Psoas muscle (tissue), 8 donors: Measurements from ENCODE around the gene TOM1L2. TPM values are rescaled to one million over a fixed set of nuclear protein-coding genes. Genes with fewer than 3 reads are reported as not detected.

ENCODE experiments used
- ATAC-seq, 4 donors: fragments of 200-7000 bp; cut with Tn5 transposase; one replicate each; pipeline ENCODE4 v1.9.1; 2020; ENCODE audit warnings: moderate library complexity in 3 of 4, mild to moderate bottlenecking in 2 of 4
- DNase-seq, 2 donors: peaks; one replicate each; pipeline ENCODE4 v3.0.0-alpha.2; 2020
- H3K27ac ChIP-seq: fragments of 200-600 bp; one replicate; pipeline ENCODE4 v1.8.0; 2022
- H3K27me3 ChIP-seq, 3 donors: fragments of 200-600 bp in 1 of 3; one replicate each; pipeline versions ENCODE4 v1.6.1 to v1.8.0; 2013 to 2022; ENCODE audit warnings: low read length in 2 of 3, mild to moderate bottlenecking in 2 of 3, moderate library complexity in 1 of 3; ENCODE audit not compliant: insufficient read depth in 3 of 3
- H3K36me3 ChIP-seq, 2 donors: fragments of 200-600 bp in 1 of 2; one replicate each; pipeline versions ENCODE4 v1.6.1 to v1.8.0; 2013 to 2022; ENCODE audit warnings: low read depth in 1 of 2, mild to moderate bottlenecking in 1 of 2, moderate library complexity in 1 of 2; ENCODE audit not compliant: insufficient read depth in 1 of 2
- H3K4me1 ChIP-seq: fragments of 200-600 bp; one replicate; pipeline ENCODE4 v1.8.0; 2022
- H3K4me3 ChIP-seq: fragments of 200-600 bp; one replicate; pipeline ENCODE4 v1.8.0; 2022; ENCODE audit warnings: mild to moderate bottlenecking
- H3K9me3 ChIP-seq: fragments of 200-600 bp; one replicate; pipeline ENCODE4 v1.8.0; 2022
- WGBS, 3 donors: extraction: QIAGEN DNeasy Blood & Tissue Kit; methylation state at CpG; one replicate each; pipeline versions ENCODE4 v1.1.6 to v1.1.7; 2013; 5-methylcytosine and 5-hydroxymethylcytosine counted together
- intact Hi-C, 2 donors: fragments of 100-400 bp; cut with DNase I; formaldehyde crosslinking; loops; one replicate each; pipeline versions ENCODE4 v1.11.0 to v1.14.2; 2022
- polyA plus RNA-seq, 3 donors: library from polyadenylated mRNA; stranded (reverse); fragments of 200-250 nt; gene quantifications; one replicate each; pipeline ENCODE4 v1.2.3, GENCODE V29; 2013
- total RNA-seq, 4 donors: library from RNA; stranded (reverse); fragmentation: NEBNext Ultra II Directional in 2 of 4; extraction: Animal tissue kit (Norgen Biotek cat#: 25700) in 2 of 4; gene quantifications; one replicate each; pipeline versions ENCODE4 v1.2.1 to v1.2.4, GENCODE V29; 2021 to 2023
- TF ChIP-seq, protein P1 (sequence below): fragments of 200-600 bp; IDR thresholded peaks from one replicate; pipeline ENCODE4 v1.8.0; 2022; ENCODE audit warnings: antibody characterized with exemption
- donor health status: healthy with polysubstance abuse.
- donor health status: DM: no; HTN: no; CAD: no; lungs with moderate emphysema.
- donor health status: Bipolar disorder and iron deficiency.
- donor health status: healthy.
- donor health status: DM: yes; HTN: yes; CAD: no.
- donor health status: DM: no; HTN: no; CAD: no.
- donor health status: DM: no; HTN: no; CAD: no.
- donor health status: DM: yes; HTN: yes; CAD: no.

TOM1L2 gene
- total and polyA plus RNA-seq, 7 donors, result 13.3 to 89.8 (median 72.0) TPM

DNA sequence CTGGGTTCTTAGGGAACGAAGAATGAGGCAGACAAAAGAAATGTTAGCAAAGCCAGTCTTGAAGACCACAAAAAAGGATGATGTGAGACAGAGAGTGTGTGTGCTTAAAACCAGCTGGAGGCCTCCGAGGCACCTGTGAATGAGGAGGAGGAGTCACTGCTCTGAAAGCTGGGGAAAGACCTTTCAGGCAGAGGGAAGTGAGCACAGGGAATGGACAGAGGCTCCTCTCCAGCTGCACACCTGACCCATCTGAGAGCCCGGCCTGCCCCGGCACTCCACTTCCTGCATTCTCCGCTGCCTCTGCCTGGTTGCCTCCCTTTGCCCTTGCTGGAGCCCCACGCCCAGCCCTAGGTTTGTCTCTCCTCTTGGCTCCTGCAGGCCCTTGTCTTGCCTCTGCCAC, 80.2 kb downstream of the TOM1L2 start:
- Histone ChIP-seq H3K27ac (no peak overlapping the region), H3K9me3 (no peaks in the 10 kb centered on the region), H3K4me1 (no peaks in the 10 kb centered on the region), H3K36me3 (peaks cover 3 to 55% of the 10 kb centered on the region in 2 donors), H3K4me3 (no peak overlapping the region), H3K27me3 (no peaks in the 10 kb centered on the region)
- intact Hi-C loops, result loop anchor here (5.0 to 10.0 kb wide), 2 partner anchors 140 to 143 kb away; partner anchors contain the start of genes ATPAF2 (in 1 of the 2) and GID4 (in 1 of the 2)
- DNase-seq, result no peak
- TF ChIP-seq, protein P1, sequence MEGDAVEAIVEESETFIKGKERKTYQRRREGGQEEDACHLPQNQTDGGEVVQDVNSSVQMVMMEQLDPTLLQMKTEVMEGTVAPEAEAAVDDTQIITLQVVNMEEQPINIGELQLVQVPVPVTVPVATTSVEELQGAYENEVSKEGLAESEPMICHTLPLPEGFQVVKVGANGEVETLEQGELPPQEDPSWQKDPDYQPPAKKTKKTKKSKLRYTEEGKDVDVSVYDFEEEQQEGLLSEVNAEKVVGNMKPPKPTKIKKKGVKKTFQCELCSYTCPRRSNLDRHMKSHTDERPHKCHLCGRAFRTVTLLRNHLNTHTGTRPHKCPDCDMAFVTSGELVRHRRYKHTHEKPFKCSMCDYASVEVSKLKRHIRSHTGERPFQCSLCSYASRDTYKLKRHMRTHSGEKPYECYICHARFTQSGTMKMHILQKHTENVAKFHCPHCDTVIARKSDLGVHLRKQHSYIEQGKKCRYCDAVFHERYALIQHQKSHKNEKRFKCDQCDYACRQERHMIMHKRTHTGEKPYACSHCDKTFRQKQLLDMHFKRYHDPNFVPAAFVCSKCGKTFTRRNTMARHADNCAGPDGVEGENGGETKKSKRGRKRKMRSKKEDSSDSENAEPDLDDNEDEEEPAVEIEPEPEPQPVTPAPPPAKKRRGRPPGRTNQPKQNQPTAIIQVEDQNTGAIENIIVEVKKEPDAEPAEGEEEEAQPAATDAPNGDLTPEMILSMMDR, result no peak
- 91 to 97% (median 95%) methylated on average over 5 to 6 of the region's 6 CpGs for WGBS, 3 donors
- ATAC-seq, result no peak

DNA sequence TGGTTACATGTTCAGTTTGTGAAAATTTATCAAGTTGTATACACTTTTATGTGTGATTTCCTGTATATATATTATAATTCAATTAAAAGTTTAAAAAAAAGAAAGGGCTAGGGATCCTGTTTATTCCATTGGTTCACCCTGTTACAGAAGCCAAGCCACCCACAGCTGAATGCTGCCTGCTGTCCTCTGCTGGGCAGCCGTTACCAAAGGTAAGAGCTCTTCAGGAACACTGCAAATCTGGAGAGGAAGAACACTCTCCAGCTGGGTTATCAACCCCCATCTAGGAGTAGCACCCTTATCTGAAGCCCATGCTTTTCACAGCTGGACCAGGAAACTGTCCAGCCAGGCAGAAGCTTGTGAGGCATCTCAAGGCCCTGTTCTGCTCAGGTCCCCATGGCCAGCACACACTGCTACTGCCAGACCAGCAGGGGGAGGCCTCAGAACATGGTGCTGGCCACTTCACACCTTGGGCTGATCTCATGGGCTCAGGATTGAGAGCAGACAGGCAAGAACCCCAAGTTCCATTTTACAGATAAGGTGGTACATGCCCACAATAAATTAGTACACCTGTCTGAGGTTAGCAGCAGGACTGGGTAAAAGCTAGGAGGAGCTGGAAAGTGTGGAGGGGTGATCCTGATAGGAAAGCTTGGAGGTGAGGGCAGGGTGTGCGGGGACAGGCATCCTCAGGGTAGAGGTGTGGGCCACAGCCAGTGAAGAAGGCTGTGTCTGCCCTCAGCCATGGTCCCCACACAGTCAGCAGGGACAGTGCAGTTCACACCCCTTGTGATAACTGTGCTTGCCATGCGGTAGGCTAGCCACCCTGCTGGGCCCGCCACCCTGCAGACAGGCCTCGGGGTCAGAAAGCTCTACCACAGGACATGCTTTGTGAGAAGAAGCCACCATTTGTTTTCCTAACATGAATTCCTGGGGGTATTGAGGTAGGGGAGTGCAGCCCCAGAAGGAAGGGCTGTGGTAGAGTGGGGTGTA, 81.1 kb downstream of the TOM1L2 start:
- H3K36me3 ChIP-seq, result peaks cover 0 to 46% of the 10 kb centered on the region in 2 donors
- no peaks in the 10 kb centered on the region for H3K27me3 ChIP-seq
- peaks cover 9% of the 10 kb centered on the region for H3K4me1 ChIP-seq
- H3K9me3 ChIP-seq, result no peaks in the 10 kb centered on the region
- no peak overlapping the region for H3K4me3 ChIP-seq
- TF ChIP-seq, protein P1, result peak; percentile 69
- peak; percentile 34 to 59 for DNase-seq
- no peak overlapping the region for H3K27ac ChIP-seq
- intact Hi-C loops, result loop anchor here (5.0 to 10.0 kb wide), 2 partner anchors 141 to 144 kb away; partner anchors contain the start of genes ATPAF2 (in 1 of the 2) and GID4 (in 1 of the 2)
- ATAC-seq, result peak; percentile 50 to 85 (median 76)
- WGBS, 3 donors, result 95 to 99% (median 98%) methylated on average over 5 of the region's 5 CpGs

DNA sequence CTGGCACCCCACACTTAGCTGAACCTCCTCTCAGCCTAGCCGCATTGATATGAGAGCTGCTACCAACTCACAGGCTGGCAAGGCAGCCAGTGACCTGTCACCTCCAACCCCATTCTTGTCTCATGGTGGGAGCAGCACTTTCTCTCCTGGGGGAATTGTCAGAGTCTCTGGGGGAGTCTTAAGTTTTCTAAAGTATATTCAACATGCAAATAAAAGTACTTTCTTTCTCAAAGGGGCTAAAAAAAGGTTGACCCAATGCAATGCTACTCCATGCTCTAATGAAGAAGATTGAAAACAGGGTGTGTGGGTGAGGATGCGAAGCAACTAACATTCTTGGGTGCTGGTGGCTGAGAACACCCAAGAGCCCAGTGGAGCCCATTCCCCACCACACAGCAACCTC, 82.3 kb downstream of the TOM1L2 start:
- Histone ChIP-seq H3K27ac (no peak overlapping the region), H3K36me3 (peaks cover 0 to 37% of the 10 kb centered on the region in 2 donors), H3K4me3 (no peak overlapping the region), H3K4me1 (peaks cover 18% of the 10 kb centered on the region), H3K9me3 (no peaks in the 10 kb centered on the region), H3K27me3 (no peaks in the 10 kb centered on the region)
- ATAC-seq (no peak), DNase-seq (no peak)
- 95 to 100% (median 100%) methylated on average over 2 of the region's 2 CpGs for WGBS, 3 donors
- TF ChIP-seq, protein P1, result no peak
- intact Hi-C loops, result loop anchor here (5.0 to 10.0 kb wide), 2 partner anchors 142 to 145 kb away; partner anchors contain the start of genes ATPAF2 (in 1 of the 2) and GID4 (in 1 of the 2)

DNA sequence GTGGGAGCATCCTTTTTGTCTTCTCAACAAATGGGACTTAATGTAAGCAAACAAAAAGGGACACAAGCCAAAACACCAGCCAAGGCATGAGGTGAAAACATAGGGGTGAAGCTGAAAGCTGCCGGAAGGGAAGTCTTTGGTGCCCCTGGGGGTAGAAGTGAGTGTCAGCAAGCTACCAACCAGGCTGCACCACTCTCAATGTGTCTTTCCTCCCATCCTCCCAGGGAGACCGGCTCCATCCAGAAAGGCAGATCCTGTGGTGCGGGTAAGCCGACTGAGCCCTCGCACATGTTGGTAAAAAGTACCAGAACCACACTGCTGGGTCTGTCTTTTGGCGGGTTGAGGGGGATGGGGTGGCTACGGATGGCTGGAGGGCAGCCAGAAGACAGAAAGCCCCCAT, 83.4 kb downstream of the TOM1L2 start:
- intact Hi-C loops, result no loop called here
- H3K36me3 ChIP-seq, result peaks cover 0 to 31% of the 10 kb centered on the region in 2 donors
- TF ChIP-seq, protein P1, result no peak

More for the DNA sequence above, 83.4 kb downstream of the TOM1L2 start:
- no peak for DNase-seq
- Histone ChIP-seq H3K4me3 (no peak overlapping the region), H3K27me3 (no peaks in the 10 kb centered on the region), H3K27ac (no peak overlapping the region), H3K4me1 (peaks cover 29% of the 10 kb centered on the region), H3K9me3 (no peaks in the 10 kb centered on the region)
- ATAC-seq, result no peak
- WGBS, 3 donors, result 91 to 93% (median 91%) methylated on average over 7 of the region's 7 CpGs
